Right lobe of liver (tissue), 6 donors: Measurements from ENCODE around the gene MCF2L2. TPM values are rescaled to one million over a fixed set of nuclear protein-coding genes. Genes with fewer than 3 reads are reported as not detected.

Experiments used
- ATAC-seq, 4 donors: fragments of 200-7000 bp; cut with Tn5 transposase; one replicate each; pipeline ENCODE4 v1.9.1; 2020; ENCODE audit warnings: mild to moderate bottlenecking in 4 of 4, moderate library complexity in 4 of 4
- DNase-seq, 3 donors: peaks; one replicate each; pipeline ENCODE4 v3.0.0-alpha.2; 2020
- H3K27ac ChIP-seq, 3 donors: fragments of 200-600 bp; one replicate each; pipeline ENCODE4 v1.8.0; 2022
- H3K27me3 ChIP-seq, 2 donors: fragments of 200-600 bp; one replicate each; pipeline ENCODE4 v1.8.0; 2022
- H3K36me3 ChIP-seq, 4 donors: fragments of 200-600 bp; sonication (generic) in 1 of 4; one replicate each; pipeline versions ENCODE4 v1.5.1 to v1.8.0; 2017 to 2022; ENCODE audit warnings: control low read depth in 1 of 4
- H3K4me1 ChIP-seq, 4 donors: fragments of 200-600 bp; sonication (generic) in 1 of 4; one replicate each; pipeline versions ENCODE4 v1.5.1 to v1.8.0; 2017 to 2022; ENCODE audit warnings: control low read depth in 1 of 4
- H3K4me3 ChIP-seq, 3 donors: fragments of 200-600 bp; one replicate each; pipeline ENCODE4 v1.8.0; 2022
- H3K9me3 ChIP-seq, 4 donors: fragments of 200-600 bp; sonication (generic) in 1 of 4; one replicate each; pipeline versions ENCODE4 v1.5.1 to v1.8.0; 2017 to 2022; ENCODE audit warnings: control low read depth in 1 of 4
- POLR2A ChIP-seq: fragments of 450-650 bp; IDR thresholded peaks from one replicate; pipeline ENCODE4 v1.6.1; 2017; ENCODE audit warnings: antibody characterized with exemption, mild to moderate bottlenecking
- WGBS: methylation state at CpG from one replicate; pipeline ENCODE4 v1.1.6; 2018; ENCODE audit warnings: low coverage, low lambda C conversion rate; ENCODE audit not compliant: insufficient coverage; ENCODE audit errors: missing lambda C conversion rate; 5-methylcytosine and 5-hydroxymethylcytosine counted together
- intact Hi-C, 2 donors: fragments of 100-400 bp; cut with DNase I; formaldehyde crosslinking; loops; one replicate each; pipeline versions ENCODE4 v1.11.2 to v1.14.1; 2022
- total RNA-seq, 6 experiments: library from RNA; depleted of rRNA in 2 of 6; stranded (reverse); fragments of >200 nt in 2 of 6; fragmentation: NEBNext Ultra II Directional in 3 of 6; extraction: Animal tissue kit (Norgen Biotek cat#: 25700) in 3 of 6; gene quantifications; one replicate each; pipeline versions ENCODE4 v1.1.0 to v1.2.4, GENCODE V29; 2016 to 2023
- TF ChIP-seq, protein P1 (sequence below), 4 donors: fragments of 200-600 bp in 3 of 4; fragments of 450-650 bp in 1 of 4; IDR thresholded peaks; one replicate each; pipeline versions ENCODE4 v1.5.1 to v1.8.0; 2016 to 2022; ENCODE audit warnings: antibody characterized with exemption in 4 of 4, mild to moderate bottlenecking in 2 of 4
- donor health status: DM: no; HTN: yes; CAD: no.
- donor health status: DM: no; HTN: no; CAD: no.
- donor health status: DM: no; HTN: no; CAD: no.
- donor health status: DM: no; HTN: yes; CAD: no.
- donor health status: DM: no; HTN: yes; CAD: no.

Gene MCF2L2
- total RNA-seq, 6 experiments from 2014 or later, result 0.07 to 0.19 (median 0.17) TPM; not detected in 1

DNA sequence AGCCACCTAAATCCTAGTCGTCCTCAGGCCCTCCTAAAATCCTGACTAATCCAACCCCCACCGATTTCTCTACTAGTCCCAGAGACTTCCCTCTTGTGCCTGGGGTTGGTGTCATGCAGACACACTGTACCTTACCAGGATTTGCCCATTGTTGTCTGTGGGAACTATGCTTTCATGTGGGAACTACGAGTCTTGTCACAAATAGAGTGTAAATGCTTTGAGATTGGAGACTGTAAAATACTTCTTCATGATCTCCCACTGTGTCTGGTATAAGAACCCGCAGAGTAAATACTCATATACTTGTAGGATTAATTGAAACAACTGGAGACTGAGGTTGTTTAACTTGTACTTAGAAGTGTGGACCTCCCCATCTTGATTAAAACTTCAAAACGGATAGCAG is 164.2 kb downstream of the MCF2L2 start:
- Histone ChIP-seq H3K4me3 (no peak overlapping the region), H3K36me3 (no peaks in the 10 kb centered on the region), H3K4me1 (peaks cover 0 to 6% (median 0%) of the 10 kb centered on the region in 4 donors), H3K27me3 (no peaks in the 10 kb centered on the region), H3K27ac (no peak overlapping the region), H3K9me3 (no peaks in the 10 kb centered on the region)
- intact Hi-C loops, result no loop called here
- 79% methylated on average over 5 of the region's 5 CpGs for WGBS
- ATAC-seq, result no peak
- TF ChIP-seq POLR2A, result no peak
- TF ChIP-seq, protein P1, sequence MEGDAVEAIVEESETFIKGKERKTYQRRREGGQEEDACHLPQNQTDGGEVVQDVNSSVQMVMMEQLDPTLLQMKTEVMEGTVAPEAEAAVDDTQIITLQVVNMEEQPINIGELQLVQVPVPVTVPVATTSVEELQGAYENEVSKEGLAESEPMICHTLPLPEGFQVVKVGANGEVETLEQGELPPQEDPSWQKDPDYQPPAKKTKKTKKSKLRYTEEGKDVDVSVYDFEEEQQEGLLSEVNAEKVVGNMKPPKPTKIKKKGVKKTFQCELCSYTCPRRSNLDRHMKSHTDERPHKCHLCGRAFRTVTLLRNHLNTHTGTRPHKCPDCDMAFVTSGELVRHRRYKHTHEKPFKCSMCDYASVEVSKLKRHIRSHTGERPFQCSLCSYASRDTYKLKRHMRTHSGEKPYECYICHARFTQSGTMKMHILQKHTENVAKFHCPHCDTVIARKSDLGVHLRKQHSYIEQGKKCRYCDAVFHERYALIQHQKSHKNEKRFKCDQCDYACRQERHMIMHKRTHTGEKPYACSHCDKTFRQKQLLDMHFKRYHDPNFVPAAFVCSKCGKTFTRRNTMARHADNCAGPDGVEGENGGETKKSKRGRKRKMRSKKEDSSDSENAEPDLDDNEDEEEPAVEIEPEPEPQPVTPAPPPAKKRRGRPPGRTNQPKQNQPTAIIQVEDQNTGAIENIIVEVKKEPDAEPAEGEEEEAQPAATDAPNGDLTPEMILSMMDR (IDR thresholded peaks at IDR 0.05), result no peak
- DNase-seq, result no peak

DNA sequence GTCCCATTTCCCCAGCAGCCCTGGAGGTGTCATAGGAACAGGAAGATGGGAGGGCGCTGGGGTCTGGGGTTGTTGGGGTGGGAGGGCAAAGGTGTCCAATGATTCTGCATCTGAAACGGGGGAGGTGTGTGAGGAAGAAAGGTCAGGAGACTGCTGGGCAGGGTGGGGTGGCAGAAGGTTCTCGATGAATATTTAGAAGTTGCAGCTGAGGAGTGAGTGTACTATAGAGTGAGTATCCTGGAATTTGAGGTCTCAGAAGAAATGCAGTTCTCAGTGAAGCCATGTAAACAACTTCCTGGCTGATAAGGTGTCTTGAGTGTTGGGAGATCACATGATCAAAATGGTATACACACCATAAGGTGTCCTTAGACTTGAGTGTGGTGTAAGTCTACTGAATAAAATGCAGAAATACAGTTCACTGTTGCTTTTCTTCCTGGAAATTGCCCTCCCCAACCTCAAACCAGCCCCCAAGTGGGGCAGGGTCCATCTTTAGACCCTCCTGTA is 165.5 kb downstream of the MCF2L2 start:
- no peak overlapping the region for H3K4me3 ChIP-seq
- no peaks in the 10 kb centered on the region for H3K9me3 ChIP-seq
- 67% methylated on average over 1 of the region's 3 CpGs for WGBS
- ATAC-seq (no peak), DNase-seq (no peak)
- H3K36me3 ChIP-seq, result no peaks in the 10 kb centered on the region
- intact Hi-C loops, result no loop called here
- no peak overlapping the region for H3K27ac ChIP-seq
- TF ChIP-seq POLR2A, result no peak
- TF ChIP-seq, protein P1 (IDR thresholded peaks at IDR 0.05), result no peak
- no peaks in the 10 kb centered on the region for H3K27me3 ChIP-seq
- H3K4me1 ChIP-seq, result peaks cover 0 to 6% (median 0%) of the 10 kb centered on the region in 4 donors

DNA sequence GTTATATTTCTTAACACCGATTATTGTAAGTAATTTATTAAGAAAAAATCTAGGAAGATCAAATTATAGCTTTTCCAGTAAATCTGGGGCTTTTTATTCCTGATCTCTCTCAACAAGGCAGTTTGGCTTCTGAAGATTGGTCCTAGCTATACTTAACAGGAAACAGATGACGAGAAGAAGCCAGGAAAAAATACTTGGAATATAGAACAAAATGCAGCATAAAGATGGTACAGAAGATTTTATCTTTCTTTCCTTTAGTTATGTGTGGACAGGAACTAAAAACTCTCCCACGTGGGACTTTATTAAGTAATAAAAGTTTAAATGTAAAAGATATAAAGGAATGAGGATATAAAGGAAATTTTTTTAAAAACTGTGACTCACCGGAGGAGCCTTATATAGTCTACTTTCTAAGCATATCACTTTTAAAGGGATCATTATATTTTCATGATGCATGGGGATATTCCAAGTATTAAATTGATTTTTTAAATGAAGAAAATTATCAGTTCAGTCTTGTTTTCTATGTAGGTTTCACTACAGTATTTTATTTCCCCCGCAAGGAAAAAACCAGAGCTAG is 167.2 kb downstream of the MCF2L2 start:
- Histone ChIP-seq H3K27me3 (no peaks in the 10 kb centered on the region), H3K4me3 (no peak overlapping the region), H3K4me1 (peaks cover 0 to 5% (median 0%) of the 10 kb centered on the region in 4 donors), H3K9me3 (no peaks in the 10 kb centered on the region), H3K27ac (no peak overlapping the region), H3K36me3 (no peaks in the 10 kb centered on the region)
- no peak for ATAC-seq
- DNase-seq, result no peak
- TF ChIP-seq, protein P1 (IDR thresholded peaks at IDR 0.05), result no peak
- no peak for TF ChIP-seq POLR2A
- 68% methylated on average over 5 of the region's 5 CpGs for WGBS
- intact Hi-C loops, result no loop called here

DNA sequence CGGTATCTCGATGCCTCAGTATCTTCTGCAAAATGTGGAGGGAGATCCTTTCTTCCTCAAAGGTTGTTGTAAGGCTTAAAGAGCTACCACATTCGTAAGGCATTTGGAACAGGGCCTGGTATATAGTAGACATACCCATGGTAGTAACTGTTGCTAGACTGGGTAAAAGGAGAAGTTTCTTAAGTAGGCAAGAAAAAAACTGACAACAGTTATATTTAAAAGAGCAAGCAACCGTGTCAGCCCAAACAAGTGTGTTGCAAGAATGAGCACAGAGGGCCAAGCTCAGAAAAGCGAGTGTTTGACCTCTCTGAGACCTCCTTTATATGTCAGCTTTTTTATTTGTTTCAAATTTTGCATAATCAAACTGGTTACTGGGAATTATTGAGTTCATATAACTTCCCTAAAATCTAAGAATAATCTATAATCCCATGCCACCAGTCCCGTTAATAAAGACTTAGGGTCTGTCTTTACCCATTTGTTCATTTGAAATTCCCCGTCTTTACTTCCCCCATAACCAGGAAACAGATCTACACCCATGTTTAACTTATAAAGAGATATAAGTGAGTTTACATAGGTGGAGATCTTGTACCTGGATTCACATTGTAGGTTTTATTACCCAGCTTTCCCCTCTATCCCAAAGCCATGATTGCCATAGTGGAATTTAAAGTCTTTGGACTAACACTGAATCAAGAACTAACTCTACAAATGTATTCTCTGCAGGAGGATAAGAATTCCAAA is 168.1 kb downstream of the MCF2L2 start:
- Histone ChIP-seq H3K4me1 (no peaks in the 10 kb centered on the region), H3K36me3 (no peaks in the 10 kb centered on the region), H3K27me3 (no peaks in the 10 kb centered on the region), H3K4me3 (no peak overlapping the region), H3K27ac (no peak overlapping the region), H3K9me3 (no peaks in the 10 kb centered on the region)
- DNase-seq, result no peak
- peak; percentile 51 to 76 (median 65) for ATAC-seq
- intact Hi-C loops, result no loop called here
- no peak for TF ChIP-seq POLR2A
- TF ChIP-seq, protein P1 (IDR thresholded peaks at IDR 0.05), result no peak
- 32% methylated on average over 7 of the region's 7 CpGs for WGBS
